ENCODE data around the gene SLC30A7. TPM values are rescaled to one million over a fixed set of nuclear protein-coding genes. Genes with fewer than 3 reads are reported as not detected.

The SLC30A7 gene
- total RNA-seq, 2 experiments from 2014 or later: 48.6 to 52.1 TPM

DNA sequence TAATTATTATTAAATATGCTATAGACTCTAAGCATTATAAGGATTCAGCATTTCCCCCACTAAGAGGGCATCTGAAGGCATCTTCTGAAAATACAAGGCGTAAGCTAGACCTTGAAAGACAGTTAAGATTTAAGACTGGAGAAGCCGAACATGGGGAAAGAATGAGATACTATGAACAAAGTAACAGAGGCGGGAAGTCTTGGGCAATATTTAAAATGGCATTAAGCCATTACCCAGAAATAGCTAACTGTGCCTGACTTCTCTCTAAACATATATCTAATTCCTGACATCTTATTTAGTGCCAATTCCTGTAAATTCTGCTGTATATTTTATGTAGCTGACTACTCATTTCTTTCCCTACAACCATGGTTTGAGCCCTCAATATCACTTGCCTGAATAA is 108.8 kb downstream of the SLC30A7 start:
- ChIA-PET POLR2A (no interaction called here), CTCF (no interaction called here)

DNA sequence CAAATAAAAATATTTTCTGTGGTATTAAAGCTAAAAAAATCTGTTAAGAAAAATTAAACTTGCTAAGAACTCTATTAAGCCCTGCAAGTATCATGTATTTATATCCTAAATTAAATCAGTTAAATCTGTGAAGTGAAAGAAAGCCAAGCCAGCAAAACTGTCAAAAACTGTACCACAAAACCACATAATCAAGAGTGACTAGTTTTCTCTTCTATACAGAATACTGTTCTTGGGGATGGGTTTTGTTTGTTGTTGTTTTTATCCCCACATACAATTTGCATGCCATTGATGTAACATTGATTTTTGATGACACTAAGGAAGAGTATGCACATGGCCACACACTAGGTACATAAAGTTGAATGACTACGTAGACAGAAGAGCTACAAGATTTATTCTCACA is 109.3 kb downstream of the SLC30A7 start:
- POLR2A ChIA-PET: no interaction called here

DNA sequence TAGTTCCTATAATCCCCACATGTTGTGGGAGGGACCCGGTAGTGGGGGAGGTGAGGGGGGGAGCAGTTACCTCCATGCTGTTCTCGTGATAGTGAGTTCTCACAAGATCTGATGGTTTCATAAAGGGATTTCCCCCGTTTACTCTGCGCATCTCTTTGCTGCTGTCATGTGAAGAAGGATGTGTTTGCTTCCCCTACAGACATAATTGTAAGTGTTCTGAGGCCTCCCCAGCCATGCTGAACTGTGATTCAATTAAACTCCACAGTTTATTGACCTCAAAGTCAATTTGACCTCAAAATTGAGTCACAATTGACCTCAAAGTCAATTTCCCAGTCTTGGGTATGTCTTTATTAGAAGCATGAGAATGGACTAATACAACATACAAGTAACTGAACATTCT is 110.0 kb downstream of the SLC30A7 start:
- ChIA-PET CTCF (interaction anchor here (0.6 kb wide), 1 partner anchor 283 kb away, joined by 3 read pairs; no protein-coding TSS in a partner anchor), POLR2A (no interaction called here)

More for the DNA sequence above, 109.3 kb downstream of the SLC30A7 start:
- CTCF ChIA-PET: no interaction called here

DNA sequence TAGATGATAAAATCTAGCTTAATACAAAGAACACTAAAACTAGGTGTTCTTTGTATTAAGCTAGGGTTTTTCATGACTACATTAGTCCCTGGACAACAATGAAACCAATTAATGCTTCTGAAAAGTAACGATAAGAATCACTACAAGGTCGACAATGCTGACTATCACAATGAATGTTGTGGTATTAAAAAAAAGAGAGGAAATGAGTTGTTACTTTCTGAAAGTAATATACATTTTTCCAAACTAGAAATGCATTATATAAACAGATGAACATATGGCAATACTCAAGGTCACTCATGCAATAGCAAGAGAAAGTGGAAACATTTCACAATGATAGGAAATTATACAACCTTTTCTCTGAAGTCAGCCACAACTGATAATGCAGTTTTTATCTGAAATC is 110.7 kb downstream of the SLC30A7 start:
- POLR2A ChIA-PET: no interaction called here
- CTCF ChIA-PET: interaction anchor here (0.6 kb wide), 1 partner anchor 283 kb away, joined by 3 read pairs; no protein-coding TSS in a partner anchor

DNA sequence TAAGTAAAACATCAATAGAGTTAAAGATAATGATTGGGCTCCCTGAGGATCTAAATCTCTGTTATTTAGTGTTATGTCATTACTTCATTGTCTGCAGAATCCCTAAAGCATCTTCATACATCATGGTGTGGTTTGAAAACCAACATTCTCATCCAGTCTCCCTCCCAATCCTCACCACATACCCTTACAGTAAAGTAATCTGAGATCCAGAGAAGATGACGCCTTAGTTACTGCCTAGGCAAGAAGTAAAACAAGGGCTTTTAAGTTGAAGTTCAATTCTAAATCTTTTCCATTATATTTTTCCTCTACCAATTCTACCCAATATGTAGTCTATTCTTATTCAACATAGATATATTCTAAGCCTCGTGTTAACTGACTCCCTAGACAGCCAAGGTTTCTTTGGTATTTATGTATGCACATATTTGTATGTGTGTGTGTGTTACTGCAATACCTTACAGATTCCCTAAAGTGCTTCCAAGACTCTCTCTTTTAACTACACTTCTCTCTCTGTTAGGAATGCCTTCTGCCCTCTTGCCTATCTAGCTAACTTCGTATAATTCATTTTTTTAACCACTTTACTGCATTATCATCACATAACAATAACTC is 112.4 kb downstream of the SLC30A7 start:
- CTCF ChIA-PET: no interaction called here
- POLR2A ChIA-PET: no interaction called here

DNA sequence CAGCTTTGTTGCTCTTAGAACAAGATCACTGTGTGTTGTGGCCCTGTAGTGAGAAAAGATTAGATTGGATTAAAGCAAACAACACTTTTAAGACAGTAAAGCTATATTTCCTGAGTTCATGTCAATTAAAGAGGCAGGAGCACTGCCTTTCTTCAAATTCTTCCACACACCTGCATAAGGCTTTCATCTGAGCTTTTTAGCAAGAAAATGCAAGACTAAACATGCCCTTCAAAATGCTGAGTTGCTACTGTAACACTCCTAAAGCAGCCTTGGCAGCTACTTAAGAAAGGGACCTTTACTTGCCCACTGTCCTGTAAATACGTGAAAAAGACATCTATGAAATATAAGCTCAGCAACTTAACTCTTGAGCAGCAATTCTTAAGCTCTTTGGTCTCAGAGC is 117.9 kb downstream of the SLC30A7 start:
- POLR2A ChIA-PET: no interaction called here
- CTCF ChIA-PET: no interaction called here

DNA sequence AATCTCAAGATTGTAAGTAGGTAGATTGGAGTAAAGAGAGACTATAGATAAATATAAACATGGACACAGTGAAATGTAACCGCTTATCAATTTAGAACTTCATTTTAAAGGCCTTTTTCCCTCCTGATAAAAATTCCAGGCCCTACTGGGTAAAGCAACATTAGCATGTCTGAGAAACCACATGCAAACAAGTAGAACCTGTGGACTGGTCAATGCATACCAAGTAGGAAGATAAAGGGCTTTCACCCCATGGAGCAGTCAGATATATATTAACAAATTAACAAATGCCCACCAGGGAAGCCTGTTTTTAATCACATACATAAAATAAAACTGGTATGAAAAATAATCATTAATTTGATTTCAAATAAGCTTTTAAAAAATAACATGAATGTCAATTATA is 121.6 kb downstream of the SLC30A7 start:
- ChIA-PET POLR2A (no interaction called here), CTCF (interaction anchor here (1.1 kb wide), 1 partner anchor 340 kb away, joined by 3 read pairs; no protein-coding TSS in a partner anchor)

DNA sequence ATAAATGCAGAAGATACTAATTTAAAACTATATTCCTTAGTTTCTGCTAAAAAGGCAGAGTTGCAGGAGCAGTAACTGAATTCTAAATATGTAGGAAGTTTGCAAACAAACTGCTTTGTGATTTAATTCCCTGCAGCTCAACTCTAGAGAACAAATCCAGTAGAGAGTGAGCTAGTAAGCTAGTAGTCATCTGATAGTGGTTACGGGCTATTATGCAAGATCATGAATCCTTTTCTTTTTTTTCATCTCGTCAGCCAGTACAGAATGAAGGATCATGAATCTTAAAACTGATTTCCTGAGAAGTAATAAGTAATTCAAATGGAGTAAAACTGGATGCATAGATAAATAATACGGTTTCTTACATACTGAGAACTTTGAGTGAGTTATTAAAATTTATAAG is 126.4 kb downstream of the SLC30A7 start:
- CTCF ChIA-PET: interaction anchor here (1.8 kb wide), 1 partner anchor 266 kb away, joined by 6 read pairs; no protein-coding TSS in a partner anchor
- POLR2A ChIA-PET: no interaction called here

DNA sequence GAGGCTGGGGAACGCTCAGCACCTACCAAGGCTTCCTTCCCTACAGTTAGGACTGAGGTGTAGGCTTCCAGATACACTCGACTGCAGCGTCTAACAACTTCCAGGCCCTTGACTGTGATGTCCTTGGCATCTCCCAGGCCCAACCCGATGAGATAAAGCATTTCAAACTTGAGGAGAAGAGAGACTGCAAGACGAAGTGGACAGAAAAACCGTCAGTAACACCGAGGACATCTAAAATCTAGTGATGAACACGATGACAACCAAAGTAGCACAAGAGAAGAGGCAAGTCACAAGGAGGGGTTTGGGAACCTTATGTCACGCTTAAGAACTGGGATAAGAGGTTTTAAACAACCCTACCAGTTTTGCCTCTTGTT is 129.4 kb downstream of the SLC30A7 start:
- POLR2A ChIA-PET: interaction anchor here (0.6 to 1.0 kb wide), 3 partner anchors 123 to 223 kb away, joined by 3 to 8 read pairs (median 6); no protein-coding TSS in a partner anchor

DNA sequence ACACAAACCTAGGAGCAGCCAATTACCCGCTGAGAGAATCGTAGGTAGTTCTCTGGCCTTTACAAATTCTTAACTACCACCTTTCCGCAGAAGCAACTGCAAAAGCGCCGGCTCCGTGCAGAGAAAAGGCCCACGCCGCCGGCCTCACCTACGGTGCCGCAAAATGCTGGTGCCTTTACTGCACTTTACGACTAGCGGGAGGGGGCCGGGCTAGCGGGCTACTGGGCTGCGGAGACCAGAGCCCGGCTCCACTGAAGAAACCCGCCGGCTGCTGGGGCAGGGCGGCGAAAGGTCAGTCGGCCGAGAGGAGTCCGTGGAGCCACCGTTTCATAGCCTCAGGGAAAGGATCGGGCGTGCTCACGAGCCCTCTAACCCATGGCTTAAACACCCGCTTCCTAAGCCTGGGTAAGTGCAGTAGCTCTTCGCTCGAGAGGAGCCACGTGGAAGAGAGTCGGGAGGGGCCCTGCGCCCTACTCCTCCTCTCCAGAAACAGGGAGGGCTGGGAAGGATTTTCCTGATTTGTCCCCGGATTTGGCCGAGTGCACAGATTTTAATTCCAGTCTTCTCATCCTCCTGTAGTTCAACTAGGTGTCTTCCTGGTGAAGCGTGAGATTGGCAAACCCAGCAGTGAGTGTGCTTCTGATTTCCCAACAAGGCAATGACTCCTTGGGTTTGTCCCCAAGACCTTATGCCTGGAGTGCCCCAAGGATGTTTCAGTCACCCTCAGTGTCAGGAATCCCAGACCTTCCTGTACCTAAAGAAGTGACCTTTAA is 130.0 kb downstream of the SLC30A7 start, which contains the start of gene DPH5:
TSS of gene DPH5 (minus strand) at position 128 of the 773 bp plus-strand sequence. CDS start 341 bp downstream, outside the sequence.
- POLR2A ChIA-PET: interaction anchor here (1.0 kb wide), 1 partner anchor 210 kb away, joined by 6 read pairs; no protein-coding TSS in a partner anchor
- CTCF ChIA-PET: no interaction called here

More for the DNA sequence above, 129.4 kb downstream of the SLC30A7 start:
- CTCF ChIA-PET: no interaction called here

DNA sequence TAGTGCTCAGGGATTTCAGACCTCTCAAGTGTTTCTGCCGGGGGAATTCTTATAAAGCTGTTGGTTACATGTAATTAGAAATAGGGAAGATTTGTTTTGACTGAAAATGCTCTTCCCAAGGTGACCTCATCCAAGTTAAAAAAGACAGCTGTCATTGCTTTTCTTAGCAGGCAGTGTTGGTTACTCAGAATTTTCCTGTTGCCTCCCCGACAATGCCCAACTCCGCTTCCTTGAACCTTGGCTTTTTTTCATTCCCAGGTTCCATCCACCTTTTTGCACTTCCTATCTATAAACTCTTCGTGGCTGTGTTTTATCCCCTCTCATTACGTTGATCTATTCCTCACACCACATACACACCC is 130.5 kb downstream of the SLC30A7 start:
- CTCF ChIA-PET: no interaction called here

DNA sequence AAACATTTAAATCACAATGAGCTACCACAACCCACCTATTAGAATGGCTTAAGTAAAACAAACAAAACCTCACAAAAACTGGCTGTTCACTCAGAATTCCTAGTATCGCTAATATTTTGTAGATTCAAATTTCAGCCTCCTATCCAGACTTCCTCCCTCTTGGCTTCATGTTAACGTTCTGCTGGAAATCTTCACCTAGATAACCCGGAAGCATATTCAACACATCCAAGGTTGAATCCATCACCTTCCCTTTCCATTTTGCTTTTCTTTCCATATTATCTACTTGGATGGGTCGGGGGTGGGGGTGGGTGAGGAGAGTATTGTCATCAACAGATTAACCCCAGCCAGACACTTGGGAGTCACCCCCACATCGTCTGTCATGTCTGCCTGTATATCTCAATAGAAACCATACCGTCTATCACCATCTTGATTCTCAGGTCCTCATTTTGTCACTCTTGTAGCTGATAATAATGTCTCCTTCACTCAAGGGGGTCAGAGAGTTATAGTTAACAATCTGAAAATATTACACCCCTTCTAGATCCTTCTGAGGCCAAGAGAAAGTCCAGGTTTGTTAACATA is 131.4 kb downstream of the SLC30A7 start:
- POLR2A ChIA-PET: no interaction called here
- CTCF ChIA-PET: no interaction called here

More for the DNA sequence above, 130.5 kb downstream of the SLC30A7 start:
- POLR2A ChIA-PET: no interaction called here

DNA sequence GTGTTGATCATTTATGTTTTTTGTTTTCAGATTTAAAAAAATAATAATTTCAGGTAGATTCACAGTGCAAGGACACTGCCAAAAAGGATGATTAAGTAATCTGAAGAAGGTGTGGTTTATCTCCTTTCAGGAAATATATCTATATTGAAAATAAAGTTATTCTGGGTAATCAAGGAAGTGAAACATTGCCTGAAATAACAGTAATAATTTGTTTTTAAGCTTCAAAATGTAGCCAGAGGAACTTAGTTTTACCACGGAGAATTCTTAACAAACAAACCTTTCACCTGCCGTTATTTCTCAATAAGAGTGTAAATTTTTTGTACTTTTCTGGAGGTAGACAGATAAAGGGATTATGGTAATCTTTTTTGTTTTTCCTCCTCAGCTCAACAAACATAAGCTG is 132.6 kb downstream of the SLC30A7 start:
- ChIA-PET POLR2A (no interaction called here), CTCF (no interaction called here)

DNA sequence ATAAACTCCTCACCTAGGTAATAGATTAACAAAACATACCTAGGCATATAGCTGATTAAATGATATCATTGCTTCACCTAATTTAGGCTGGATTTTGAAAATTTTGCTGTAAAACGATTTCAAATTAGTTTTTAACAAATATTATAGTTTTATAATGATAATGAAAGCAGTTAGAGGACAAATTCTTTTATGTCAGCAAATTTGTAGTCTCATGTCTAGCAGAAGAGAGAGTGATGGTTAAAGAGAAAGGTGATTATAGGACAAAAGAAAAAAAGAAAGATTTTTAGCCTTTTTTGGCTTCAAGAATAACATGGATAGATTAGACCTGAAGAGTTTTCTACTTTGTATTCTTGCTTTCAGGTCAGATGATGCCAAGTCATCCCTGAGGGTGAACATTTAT is 133.3 kb downstream of the SLC30A7 start:
- ChIA-PET CTCF (no interaction called here), POLR2A (no interaction called here)

DNA sequence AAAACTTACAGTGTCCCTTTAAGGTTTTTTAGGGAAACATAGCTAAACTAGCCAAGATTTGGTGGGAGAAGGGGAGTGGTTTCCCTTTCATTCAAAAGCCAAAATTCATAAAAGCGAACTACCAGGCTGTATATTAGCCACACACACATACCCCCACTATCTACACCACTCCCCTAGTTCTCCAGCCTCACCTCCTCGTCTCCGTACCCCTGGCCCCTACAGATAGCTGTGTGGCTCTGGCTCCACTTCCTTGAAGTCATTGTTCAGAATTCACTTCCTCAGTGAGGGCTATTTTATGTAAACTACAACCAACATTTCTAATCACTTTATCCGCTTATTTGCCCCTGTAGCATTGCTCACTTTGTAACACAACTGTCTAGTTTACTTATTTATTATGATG is 135.0 kb downstream of the SLC30A7 start:
- CTCF ChIA-PET: no interaction called here
- POLR2A ChIA-PET: no interaction called here

Other genes with a start within 250 kb of the SLC30A7 start
- 1 to 10 TPM; 1.9 to 2.4 TPM for gene VCAM1, start 176.3 kb upstream of the SLC30A7 start, total RNA-seq
- gene EXTL2, start 1.2 kb upstream of the SLC30A7 start, total RNA-seq: 10 to 100 TPM; 14.6 to 14.9 TPM
- gene DPH5, start 129.7 kb downstream of the SLC30A7 start, total RNA-seq: 10 to 100 TPM; 66.9 to 67.9 TPM